ENCODE data around the gene CCDC43.
A peak's percentile ranks its signal among the peaks of the same experiment; 100 is the strongest.
"Not testable (repeated sequence)": the region's sequence is repeated elsewhere in the genome, so short reads cannot be mapped to it uniquely, and the experiment has no call there.

Gene CCDC43

GRCh38 chr17:44688675-44689476 lies 700 bp downstream of the CCDC43 start:
- no peaks in the 10 kb centered on the region for H3K27me3 Mint-ChIP-seq
- peaks cover 10% of the 10 kb centered on the region for H3K36me3 Mint-ChIP-seq
- H3K27ac Mint-ChIP-seq: peak overlapping the region; percentile 91
- peak overlapping the region; percentile 97 for H3K4me3 Mint-ChIP-seq
- H3K9me3 Mint-ChIP-seq: no peaks in the 10 kb centered on the region
- H3K4me1 Mint-ChIP-seq: peaks cover 44% of the 10 kb centered on the region
- no peak for ATAC-seq

GRCh38 chr17:44688200-44688599 lies 1.4 kb downstream of the CCDC43 start:
- ATAC-seq: no peak
- Mint-ChIP-seq H3K36me3 (peaks cover 17% of the 10 kb centered on the region), H3K4me3 (peak overlapping the region; percentile 97), H3K27me3 (no peaks in the 10 kb centered on the region), H3K27ac (no peak overlapping the region), H3K9me3 (no peaks in the 10 kb centered on the region), H3K4me1 (peaks cover 50% of the 10 kb centered on the region)

DNA sequence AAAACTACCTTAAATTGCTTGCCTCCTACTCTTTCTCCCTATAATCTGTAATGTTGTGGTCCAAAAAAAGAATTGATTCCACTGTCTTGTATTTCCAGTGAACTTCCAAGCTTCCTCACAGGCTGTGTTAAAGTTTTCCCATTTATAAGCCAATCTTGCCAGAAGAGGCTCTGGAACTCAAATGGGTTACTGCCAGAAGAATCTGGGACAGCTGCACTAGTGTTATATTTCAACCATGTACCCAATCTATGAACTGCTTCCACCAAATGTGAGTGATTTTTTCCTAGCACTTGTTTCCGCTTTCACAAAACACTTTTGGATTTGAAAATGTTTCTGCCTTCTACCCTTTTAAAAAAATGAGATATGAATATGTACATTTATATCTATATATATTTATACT lies 1.8 kb downstream of the CCDC43 start:
- peaks cover 19% of the 10 kb centered on the region for H3K36me3 Mint-ChIP-seq
- H3K4me1 Mint-ChIP-seq: peaks cover 52% of the 10 kb centered on the region
- H3K9me3 Mint-ChIP-seq: no peaks in the 10 kb centered on the region
- ATAC-seq: no peak
- H3K4me3 Mint-ChIP-seq: no peak overlapping the region
- no peak overlapping the region for H3K27ac Mint-ChIP-seq
- H3K27me3 Mint-ChIP-seq: no peaks in the 10 kb centered on the region

- H3K27me3 Mint-ChIP-seq, ATAC-seq, H3K9me3 Mint-ChIP-seq, H3K4me3 Mint-ChIP-seq: not testable (repeated sequence)
- H3K36me3 Mint-ChIP-seq: peaks cover 43% of the 10 kb centered on the region
- H3K27ac Mint-ChIP-seq: peak overlapping the region; percentile 36
- H3K4me1 Mint-ChIP-seq: peaks cover 22% of the 10 kb centered on the region
Observed at GRCh38 chr17:44683303-44683702, 6.3 kb downstream of the CCDC43 start.

DNA sequence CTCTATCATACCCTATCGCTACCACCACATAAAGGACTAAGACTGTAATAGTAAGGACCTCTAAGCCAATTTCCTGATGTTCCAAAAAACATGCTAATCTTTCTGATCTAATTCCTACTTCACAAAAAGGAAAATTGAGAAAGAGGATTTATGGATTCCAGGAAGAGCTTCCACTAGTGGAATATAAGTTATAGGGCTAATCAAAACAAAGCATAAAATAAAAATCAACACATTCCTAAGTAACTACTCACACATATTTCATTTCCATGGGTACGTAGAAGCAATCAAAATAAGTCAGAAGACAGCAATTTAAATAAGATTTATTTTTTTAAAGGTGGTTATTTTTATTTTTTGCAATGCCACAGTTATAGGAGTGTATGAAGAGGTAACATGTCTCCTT lies 12.4 kb downstream of the CCDC43 start:
- no peaks in the 10 kb centered on the region for H3K4me1 Mint-ChIP-seq
- no peaks in the 10 kb centered on the region for H3K9me3 Mint-ChIP-seq
- no peaks in the 10 kb centered on the region for H3K27me3 Mint-ChIP-seq
- H3K27ac Mint-ChIP-seq: no peak overlapping the region
- H3K4me3 Mint-ChIP-seq: no peak overlapping the region
- H3K36me3 Mint-ChIP-seq: peaks cover 31% of the 10 kb centered on the region
- no peak for ATAC-seq

DNA sequence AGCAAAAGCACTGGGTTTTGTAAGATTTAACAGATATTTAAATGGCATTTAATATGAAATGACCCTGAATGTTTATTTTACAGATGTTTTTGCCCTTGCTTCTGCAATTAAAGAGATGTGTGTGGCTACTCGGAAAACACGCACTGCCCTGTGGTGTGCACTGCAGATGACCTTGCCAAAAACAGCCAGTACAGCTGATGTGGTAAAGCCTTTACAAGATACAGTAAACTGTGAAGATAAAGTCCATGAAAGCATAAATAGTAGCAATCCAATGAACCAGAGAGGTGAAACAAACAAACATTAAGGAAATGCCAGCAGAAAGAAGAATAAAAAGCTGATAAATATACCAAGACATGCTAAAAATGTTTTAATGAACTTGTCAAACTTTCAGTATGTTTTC lies 15.7 kb downstream of the CCDC43 start:
- Mint-ChIP-seq H3K4me1 (no peaks in the 10 kb centered on the region), H3K4me3 (no peak overlapping the region), H3K9me3 (no peaks in the 10 kb centered on the region), H3K36me3 (peaks cover 12% of the 10 kb centered on the region), H3K27ac (no peak overlapping the region), H3K27me3 (no peaks in the 10 kb centered on the region)
- no peak for ATAC-seq

- H3K4me3 Mint-ChIP-seq: no peak overlapping the region
- H3K36me3 Mint-ChIP-seq: no peaks in the 10 kb centered on the region
- H3K27ac Mint-ChIP-seq: no peak overlapping the region
- ATAC-seq: no peak
- no peaks in the 10 kb centered on the region for H3K27me3 Mint-ChIP-seq
- no peaks in the 10 kb centered on the region for H3K9me3 Mint-ChIP-seq
- no peaks in the 10 kb centered on the region for H3K4me1 Mint-ChIP-seq
Observed at GRCh38 chr17:44672479-44673093, 17.0 kb downstream of the CCDC43 start.

GRCh38 chr17:44666006-44666405 lies 23.6 kb downstream of the CCDC43 start:
- no peaks in the 10 kb centered on the region for H3K36me3 Mint-ChIP-seq
- no peak for ATAC-seq

GRCh38 chr17:44664867-44665266 lies 24.7 kb downstream of the CCDC43 start:
- Mint-ChIP-seq H3K36me3 (no peaks in the 10 kb centered on the region), H3K9me3 (no peaks in the 10 kb centered on the region), H3K27ac (no peak overlapping the region), H3K4me3 (no peak overlapping the region), H3K27me3 (no peaks in the 10 kb centered on the region), H3K4me1 (no peaks in the 10 kb centered on the region)
- no peak for ATAC-seq

More at GRCh38 chr17:44666006-44666405, 23.6 kb downstream of the CCDC43 start:
- Mint-ChIP-seq H3K4me3 (no peak overlapping the region), H3K9me3 (no peaks in the 10 kb centered on the region), H3K4me1 (no peaks in the 10 kb centered on the region), H3K27me3 (no peaks in the 10 kb centered on the region), H3K27ac (no peak overlapping the region)

DNA sequence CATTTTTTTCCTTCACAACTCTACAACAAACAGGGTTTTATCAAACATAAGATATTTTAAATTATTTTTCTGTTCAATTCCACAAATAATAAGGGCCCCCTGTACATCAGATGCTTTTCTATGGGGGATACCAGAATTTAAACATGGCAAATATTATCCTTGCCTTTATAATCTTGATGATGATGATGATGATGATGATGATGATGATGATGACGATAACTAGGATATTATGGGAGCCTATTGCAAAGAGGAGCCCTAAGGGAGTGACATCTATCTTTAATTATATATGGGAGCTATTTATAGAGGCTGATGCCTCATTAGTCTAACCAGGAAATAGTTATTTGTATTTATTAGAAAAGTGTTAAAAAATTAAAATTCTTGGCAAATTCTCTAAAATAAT lies 26.5 kb downstream of the CCDC43 start:
- no peak for ATAC-seq
- no peaks in the 10 kb centered on the region for H3K36me3 Mint-ChIP-seq
- no peak overlapping the region for H3K4me3 Mint-ChIP-seq
- H3K27me3 Mint-ChIP-seq: no peaks in the 10 kb centered on the region
- no peaks in the 10 kb centered on the region for H3K9me3 Mint-ChIP-seq
- no peak overlapping the region for H3K27ac Mint-ChIP-seq
- no peaks in the 10 kb centered on the region for H3K4me1 Mint-ChIP-seq

DNA sequence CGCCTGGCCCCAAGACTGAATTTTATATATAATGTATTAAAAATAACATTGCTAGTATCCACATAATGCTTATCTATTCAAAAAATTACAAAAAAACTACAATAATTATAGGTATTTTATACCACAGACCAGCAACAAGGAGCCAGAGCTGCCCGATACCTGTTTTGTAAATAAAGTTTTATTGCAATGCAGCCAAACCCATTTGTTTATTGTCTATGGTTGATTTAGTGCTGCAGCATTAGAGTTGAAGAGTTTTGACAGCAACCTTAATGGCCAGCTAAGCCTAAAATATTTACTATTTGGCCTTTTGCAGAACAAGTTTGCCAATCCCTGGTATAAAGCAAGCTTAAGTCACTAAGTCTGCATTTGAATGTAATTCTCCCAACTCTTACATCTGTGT lies 27.7 kb downstream of the CCDC43 start:
- no peak for ATAC-seq
- H3K4me1 Mint-ChIP-seq: no peaks in the 10 kb centered on the region
- no peaks in the 10 kb centered on the region for H3K36me3 Mint-ChIP-seq
- H3K27ac Mint-ChIP-seq: no peak overlapping the region
- peaks cover 11% of the 10 kb centered on the region for H3K27me3 Mint-ChIP-seq
- H3K9me3 Mint-ChIP-seq: no peaks in the 10 kb centered on the region
- no peak overlapping the region for H3K4me3 Mint-ChIP-seq

- peak; percentile 67 for ATAC-seq
- peaks cover 58% of the 10 kb centered on the region for H3K27me3 Mint-ChIP-seq
- no peaks in the 10 kb centered on the region for H3K9me3 Mint-ChIP-seq
- H3K36me3 Mint-ChIP-seq: no peaks in the 10 kb centered on the region
- no peaks in the 10 kb centered on the region for H3K4me1 Mint-ChIP-seq
- H3K4me3 Mint-ChIP-seq: peak within 1 kb of the TSS; percentile 66
- no peak within 1 kb of the TSS for H3K27ac Mint-ChIP-seq
Observed at GRCh38 chr17:44655983-44656710, 33.4 kb downstream of the CCDC43 start, which contains the start of gene MEIOC. MEIOC (plus strand) TSS chr17:44656468; CDS start chr17:44656614, 146 bp downstream.

- no peaks in the 10 kb centered on the region for H3K9me3 Mint-ChIP-seq
- H3K27me3 Mint-ChIP-seq: peaks cover 70% of the 10 kb centered on the region
- no peaks in the 10 kb centered on the region for H3K36me3 Mint-ChIP-seq
- ATAC-seq: no peak
- no peak overlapping the region for H3K4me3 Mint-ChIP-seq
- no peak overlapping the region for H3K27ac Mint-ChIP-seq
- no peaks in the 10 kb centered on the region for H3K4me1 Mint-ChIP-seq
Observed at GRCh38 chr17:44653954-44654353, 35.6 kb downstream of the CCDC43 start.

- Mint-ChIP-seq H3K36me3 (no peaks in the 10 kb centered on the region), H3K27ac (no peak overlapping the region), H3K27me3 (peaks cover 70% of the 10 kb centered on the region), H3K4me1 (peaks cover under 1% of the 10 kb centered on the region), H3K4me3 (no peak overlapping the region), H3K9me3 (no peaks in the 10 kb centered on the region)
- no peak for ATAC-seq
Observed at GRCh38 chr17:44653384-44653783, 36.2 kb downstream of the CCDC43 start.

DNA sequence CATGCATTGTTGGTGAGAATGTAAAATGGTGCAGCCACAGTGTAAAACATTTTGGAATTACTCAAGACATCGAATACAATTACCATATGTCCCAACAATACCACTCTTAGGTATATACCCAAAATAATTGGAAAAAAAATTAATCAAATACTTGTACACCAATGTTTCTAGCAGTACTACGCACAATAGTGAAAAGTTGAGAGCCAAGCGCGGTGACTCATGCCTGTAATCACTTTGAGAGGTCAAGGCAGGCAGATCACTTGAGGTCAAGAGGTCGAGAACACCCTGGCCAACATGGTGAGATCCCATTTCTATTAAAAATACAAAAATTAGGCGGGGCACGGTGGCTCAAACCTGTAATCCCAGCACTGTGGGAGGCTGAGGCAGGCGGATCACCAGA lies 36.8 kb downstream of the CCDC43 start:
- Mint-ChIP-seq H3K9me3 (no peaks in the 10 kb centered on the region), H3K27ac (no peak overlapping the region), H3K36me3 (no peaks in the 10 kb centered on the region), H3K4me1 (peaks cover 6% of the 10 kb centered on the region), H3K4me3 (no peak overlapping the region), H3K27me3 (peaks cover 67% of the 10 kb centered on the region)
- ATAC-seq: no peak
